Inferior parietal cortex (tissue), 1 donor: ENCODE data around the gene CIDEB.

ENCODE experiments used
- DNase-seq: peaks from one replicate; pipeline ENCODE4 v3.0.0-alpha.2; 2016; ENCODE audit errors: extremely low spot score

CIDEB gene

GRCh38 chr14:24291446-24292117 lies 16.2 kb downstream of the CIDEB start:
- no peak for DNase-seq

DNA sequence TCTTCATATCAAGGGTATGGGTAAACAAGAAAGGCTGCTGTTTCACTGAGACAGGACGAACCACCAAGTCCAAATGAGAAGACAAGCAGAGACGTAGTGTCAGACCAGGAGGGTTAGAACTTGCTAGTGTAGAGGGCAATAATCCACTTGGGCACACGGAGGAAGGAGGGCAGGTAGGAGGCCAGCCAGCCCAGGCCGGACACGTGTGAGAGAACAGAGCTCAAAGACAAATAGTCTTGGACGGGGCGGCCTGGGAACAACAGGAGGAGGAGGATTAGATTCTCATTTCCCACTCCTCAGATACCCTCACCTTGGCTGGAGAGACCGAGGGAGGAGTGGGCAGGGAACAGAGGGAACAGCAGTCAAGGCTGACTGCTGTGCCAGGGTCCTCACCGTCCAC lies 17.0 kb downstream of the CIDEB start:
- no peak for DNase-seq

DNA sequence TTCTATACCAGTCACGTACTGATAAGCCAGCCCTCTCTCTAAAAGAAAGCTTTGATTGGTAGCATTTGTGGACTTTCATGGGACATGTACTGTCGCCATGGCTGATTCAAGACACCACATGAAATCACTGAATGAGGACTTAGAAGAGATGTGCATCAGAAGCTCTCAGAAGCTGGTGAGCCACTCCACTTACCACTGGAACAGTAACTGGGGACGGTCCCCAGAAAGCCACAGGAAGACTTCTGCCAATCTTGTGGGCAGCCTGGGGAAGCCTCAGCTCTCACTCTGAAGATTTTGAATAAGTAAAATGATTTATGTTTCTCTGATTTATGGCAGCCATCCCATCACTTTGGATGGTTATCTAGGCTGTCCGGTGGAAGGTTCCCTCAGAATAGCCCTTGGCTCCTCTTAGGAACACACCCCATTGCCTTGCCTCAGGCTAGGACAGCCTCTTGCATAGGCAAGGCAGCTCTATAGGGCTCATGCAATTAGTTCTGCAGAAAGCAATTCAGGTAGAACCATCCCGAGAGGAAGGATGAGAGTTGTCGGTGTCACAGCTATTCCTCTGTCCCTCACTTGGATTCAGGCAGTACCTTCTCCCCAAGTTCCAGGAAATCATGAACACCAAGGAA lies 18.0 kb downstream of the CIDEB start:
- no peak for DNase-seq

DNA sequence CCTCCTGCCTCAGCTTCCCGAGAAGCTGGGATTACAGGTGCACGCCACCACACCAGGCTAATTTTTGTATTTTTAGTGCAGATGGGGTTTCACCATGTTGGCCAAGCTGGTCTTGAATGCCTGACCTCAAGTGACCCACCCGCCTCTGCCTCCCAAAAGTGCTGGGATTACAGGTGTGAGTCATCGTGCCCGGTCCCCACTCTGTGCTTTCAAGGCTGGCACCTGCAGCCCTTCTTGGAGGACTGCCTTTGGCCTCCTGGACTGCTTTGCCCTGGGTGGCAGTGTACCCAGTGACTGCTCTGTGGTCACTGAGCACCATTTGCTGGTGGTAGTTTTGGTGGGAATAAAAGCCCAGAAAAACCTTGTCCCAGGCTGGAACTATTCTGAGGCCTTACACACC lies 20.8 kb downstream of the CIDEB start:
- no peak for DNase-seq

DNA sequence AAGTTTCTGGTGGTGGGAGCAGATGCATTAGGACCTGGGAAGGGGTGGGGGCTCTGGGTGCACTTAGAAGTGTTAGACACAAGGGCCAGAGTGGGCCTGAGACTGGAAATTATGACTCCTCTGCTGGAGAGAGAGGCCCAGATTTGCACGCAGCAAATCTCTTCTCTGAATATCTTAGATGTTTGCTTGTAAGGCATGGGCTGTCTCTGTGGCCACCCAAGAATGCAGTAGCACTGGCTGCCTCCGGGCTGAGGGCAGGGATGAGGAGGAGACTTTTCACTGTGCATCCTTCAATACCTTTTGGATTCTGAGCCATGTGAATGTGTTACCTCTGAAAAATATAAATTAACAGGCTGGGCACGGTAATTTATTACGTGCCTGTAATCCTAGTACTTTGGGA lies 22.4 kb downstream of the CIDEB start:
- DNase-seq: no peak

DNA sequence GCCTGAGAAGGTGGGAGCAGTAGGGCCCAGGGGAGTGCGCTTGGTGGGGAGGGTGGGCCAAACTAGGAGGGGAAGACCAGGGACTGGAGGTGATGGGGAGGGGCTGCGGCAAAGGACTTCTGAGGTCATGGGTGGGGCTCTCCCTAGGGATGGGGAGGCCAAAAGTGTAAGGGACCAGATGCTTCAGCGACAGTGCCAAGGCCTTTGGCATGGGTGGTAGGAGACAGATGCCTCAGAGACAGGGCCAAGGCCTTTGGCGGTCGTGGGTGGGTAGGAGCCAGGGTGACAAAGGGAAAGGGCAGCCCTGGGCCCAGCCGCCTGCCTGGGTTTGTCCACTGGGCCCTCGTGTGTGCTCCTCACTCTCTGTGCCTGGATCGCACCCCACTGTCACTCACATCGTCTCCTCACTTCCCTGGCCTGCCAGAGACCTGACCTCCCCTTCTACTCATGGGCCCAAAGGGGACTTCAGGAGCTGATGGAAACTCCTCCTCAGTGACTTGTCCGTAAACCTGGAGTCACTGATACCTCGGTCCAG lies 23.2 kb downstream of the CIDEB start:
- DNase-seq: no peak

DNA sequence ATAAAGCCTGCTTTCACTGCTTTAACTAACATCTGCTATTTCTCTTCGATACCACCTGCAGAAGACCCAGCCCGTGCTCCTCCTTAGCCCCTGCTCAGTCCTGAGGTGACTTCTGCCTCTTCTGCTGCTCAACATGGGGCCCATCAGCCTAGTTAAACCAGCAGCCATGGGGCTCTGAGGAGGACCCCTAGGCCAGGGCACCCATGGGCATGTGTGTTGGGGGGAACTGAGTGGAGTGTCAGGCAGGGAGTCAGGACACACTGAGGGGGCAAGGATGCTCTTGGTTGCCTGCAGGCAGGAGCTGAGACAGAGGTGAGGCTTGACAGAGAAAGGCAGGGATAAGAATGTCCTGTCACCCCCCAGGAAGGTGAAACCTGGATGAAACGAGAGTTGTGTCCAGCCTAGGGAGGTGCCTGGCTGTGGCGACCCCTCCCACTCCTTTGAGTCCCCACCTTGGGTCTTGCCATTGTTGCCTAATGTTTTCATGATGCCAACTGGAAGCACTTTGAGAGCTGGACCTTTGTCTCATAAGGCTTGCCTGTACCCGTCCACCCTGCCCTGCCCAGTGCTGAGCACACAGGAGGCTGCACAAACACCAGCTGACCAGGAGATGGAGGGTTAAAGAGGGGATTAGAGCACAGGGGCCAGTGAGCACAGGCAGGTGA lies 23.8 kb downstream of the CIDEB start:
- DNase-seq: no peak

DNA sequence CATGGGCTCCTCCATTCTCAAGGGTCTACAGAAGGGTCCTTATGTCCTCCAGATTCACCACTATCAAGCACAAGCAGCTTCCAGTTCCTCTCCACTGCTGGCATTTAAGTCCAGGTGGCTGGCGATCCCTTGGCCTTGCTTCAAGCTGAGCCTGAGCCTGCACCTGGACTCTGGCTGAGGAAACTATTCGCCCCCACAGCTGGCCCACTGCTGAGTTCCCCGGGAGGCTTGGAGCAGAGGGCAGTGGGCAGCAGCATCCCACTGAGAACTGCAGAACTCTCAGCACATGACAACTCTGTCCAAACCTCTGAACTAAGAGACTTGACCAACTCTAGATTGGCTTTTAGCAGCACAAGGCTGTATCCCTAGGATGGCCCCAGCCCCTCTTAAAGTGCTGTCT lies 25.0 kb downstream of the CIDEB start:
- DNase-seq: no peak

GRCh38 chr14:24281636-24282035 lies 26.1 kb downstream of the CIDEB start:
- DNase-seq: no peak

DNA sequence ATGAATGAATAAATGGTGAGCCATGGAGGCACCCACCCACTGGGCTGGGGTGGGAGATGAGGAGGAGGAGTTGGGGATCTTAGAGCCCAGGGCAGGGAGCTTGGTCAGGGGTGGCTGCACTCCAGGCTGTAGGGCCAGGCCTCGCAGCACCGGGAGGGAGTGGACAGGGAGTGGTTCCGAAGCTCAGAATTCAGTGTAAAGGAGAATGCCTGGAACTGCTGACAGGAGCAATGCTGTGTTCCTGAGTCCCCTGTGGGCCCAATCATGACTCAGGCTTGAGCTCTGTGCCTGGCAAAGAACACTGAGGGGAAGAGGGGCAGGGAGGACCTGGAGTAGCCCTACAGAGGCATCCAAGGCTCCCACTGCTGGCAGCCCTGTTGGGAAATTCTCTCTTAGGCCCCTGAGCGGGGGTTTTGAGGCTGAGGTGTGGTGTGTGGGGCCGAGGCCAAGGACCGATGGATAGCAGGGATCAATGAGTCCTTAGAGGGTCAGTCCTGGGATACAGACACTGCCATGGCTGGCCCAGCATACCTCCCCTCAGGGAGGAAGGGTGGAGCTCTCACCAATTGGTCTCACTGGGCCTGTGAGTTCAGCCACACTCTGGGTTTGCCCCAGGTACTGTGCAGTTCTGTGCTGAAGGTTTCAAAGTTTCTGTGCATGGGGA lies 26.8 kb downstream of the CIDEB start:
- DNase-seq: no peak

DNA sequence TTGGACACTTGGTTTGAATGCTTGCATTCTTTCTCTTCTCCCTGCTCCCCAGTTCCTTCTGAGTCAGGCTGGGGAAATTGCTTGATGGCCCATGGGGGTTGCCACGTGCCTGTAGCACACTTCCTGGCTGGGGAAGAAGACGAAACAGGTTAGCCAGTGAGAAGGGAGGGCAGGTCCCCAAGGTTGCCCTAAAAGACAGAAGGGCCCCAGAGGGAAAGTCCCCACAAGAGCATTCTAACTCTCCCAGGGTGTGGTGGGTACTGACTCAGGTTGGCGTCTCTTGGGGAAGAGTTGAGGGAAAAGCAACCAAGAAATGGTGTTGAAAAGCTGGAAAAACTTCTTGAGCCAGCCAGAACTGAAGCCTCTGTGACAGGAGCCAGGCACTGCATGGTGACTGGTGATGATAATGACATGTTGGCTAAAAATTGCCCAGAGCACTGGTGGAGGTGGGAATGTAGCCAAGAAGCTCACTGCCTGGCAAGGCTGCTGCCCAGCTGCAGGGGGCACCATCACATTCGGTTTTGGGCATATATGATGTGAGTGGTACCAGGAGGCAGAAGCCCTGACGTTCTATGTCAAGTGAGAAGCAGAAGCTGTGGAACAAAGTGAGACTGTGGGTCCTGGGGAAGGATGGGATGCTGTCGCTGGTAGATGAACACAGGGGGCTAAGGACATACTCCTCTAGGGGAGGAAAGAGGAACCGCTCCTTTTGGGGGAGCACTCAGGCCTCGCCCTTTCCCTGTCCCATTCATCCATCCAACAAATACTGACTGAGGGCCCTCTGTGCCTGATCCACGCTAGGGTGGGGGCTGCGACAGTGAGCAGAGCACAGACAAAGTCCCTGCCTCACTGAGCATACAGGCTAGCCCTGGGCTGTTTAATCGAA lies 28.2 kb downstream of the CIDEB start:
- no peak for DNase-seq

GRCh38 chr14:24278424-24278823 lies 29.4 kb downstream of the CIDEB start:
- no peak for DNase-seq

DNA sequence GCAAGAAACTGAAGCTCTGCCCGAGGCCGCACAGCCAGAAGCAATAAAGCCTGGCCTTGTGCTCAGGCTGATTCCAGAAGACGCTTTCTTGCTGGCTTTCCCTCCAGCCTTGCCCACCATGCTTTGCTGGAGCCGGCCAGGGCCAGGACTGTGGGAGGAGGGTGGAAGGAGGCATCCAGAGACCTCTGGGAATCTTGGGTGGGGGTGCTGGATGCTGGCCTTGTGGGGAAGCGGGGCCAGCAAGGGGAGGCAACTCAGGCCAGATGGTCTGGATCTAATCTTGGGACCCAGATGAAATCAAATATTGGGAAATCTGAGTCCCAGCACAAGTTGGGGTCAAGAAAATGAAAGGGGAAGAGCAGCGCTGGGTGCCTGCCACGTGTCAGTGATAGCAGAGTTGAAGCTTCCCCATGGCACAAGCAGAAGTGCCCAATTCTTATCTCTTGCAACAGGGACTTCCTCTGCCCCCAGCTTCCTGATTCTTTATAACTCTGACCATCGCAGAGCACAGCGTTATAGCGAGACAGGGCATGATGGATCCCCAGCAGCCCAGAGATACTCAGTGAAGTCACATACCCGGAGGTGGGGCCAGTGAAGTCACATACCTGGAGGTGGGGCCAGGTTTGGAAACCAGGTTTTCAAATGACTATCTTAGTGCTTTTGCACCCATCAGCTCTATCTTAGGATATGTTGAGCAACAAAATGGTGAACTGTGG lies 30.0 kb downstream of the CIDEB start:
- no peak for DNase-seq

DNA sequence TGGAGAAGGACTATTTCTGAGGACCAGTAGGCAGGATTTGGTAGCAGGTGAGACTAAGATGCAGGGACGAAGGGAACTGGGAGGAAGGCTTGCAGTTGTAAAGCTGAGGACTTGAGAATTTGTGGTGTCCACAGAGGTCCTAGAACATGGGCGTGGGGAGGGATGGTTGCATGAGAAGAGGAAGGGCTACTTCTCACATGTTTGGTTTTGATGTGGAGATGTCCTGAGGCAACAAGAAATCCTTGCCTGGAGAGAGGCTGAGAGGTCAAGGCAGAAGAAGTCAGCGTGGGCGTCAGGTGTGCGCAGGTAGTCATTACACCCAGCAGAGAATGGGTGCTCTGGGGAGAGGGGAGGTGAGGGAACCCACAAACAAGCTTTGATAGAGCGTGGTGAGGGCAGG lies 30.7 kb downstream of the CIDEB start:
- DNase-seq: no peak

- no peak for DNase-seq
Observed at GRCh38 chr14:24274101-24274543, 33.7 kb downstream of the CIDEB start.

DNA sequence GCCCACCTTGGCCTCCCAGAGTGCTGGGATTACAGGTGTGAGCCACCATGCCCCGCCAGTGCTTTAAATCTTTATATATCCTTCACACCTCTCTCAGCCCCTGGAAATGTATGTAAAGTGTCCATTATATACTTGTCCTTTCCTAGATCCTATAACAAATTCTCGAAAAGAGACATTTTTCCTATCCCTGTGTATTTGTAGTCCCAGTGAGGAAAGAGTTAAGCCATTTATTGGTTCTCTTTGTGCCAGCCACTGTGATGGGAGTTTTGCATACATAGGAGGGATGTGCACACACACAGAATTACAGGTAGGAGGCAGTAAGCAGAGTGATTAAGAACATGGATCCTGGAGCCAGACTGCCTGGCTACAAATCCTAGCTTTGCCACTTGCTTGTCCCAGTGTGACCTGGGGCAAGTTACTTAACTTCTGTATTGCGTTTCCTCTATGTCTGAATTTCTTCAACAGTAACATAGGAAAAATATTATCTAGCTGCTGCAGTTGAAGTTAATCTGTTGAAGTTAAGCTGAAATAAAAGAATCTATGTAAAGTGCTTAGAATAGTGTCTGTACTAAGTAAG lies 34.3 kb downstream of the CIDEB start:
- DNase-seq: no peak

DNA sequence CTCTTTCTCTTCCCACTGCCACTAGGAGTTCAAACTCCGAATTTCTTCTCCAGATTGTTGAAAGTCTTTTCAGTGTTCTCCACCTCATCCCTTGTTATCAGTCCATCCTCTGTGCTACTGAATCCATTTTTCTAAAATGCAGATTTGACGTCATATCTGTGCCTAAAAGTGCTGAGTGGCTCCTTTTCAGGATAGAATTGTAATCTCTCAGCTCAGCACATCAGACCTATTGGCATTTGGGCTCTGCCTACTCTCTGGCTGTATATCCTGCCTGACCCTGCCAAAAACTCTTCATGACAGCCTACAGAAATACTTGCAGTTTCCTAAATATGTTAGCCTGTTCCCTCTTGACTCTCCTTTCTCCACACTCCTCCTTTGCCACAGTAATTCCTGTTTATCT lies 35.3 kb downstream of the CIDEB start:
- DNase-seq: no peak

DNA sequence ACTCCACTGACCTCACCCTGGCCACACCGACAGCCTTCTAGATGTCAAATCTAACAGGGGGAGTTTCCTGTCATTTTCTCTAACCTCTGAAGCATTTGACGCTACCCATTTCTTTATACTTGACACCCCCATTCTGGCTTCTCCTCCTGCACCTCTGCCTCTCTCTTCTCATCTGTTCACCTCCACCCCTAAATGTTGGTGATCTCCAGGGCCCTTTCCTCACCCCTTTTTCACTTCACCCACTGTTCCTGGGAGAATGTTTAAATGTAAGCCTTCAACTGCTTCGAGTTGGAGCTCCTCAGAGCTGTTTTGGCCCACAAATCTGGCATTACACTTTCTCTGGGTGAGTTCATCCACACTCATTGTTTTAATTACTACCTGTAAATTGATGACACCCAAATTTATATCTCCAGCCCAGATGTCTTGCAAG lies 35.9 kb downstream of the CIDEB start:
- no peak for DNase-seq

- peak; percentile 88 for DNase-seq
Observed at GRCh38 chr14:24271134-24271833, 36.5 kb downstream of the CIDEB start, which contains the start of gene RABGGTA. TSS of gene RABGGTA (minus strand) at chr14:24271597. CDS start at chr14:24271115, 482 bp downstream.
